Mesothelial cell of epicardium (in vitro differentiated cells): ENCODE results near the gene UCHL5. TPM values are rescaled to one million over a fixed set of nuclear protein-coding genes. Genes with fewer than 3 reads are reported as not detected.

ENCODE experiments used
- DNase-seq, 2 experiments: peaks; one replicate each; pipeline ENCODE4 v3.0.0; 2021; ENCODE audit warnings: low spot score in 2 of 2; ENCODE audit not compliant: unreplicated experiment in 2 of 2
- H3K27ac Mint-ChIP-seq: 2 replicates; pipeline ENCODE4 v1.8.0; 2021; ENCODE audit warnings: mixed read lengths
- H3K27me3 Mint-ChIP-seq: 2 replicates; pipeline ENCODE4 v1.8.0; 2021; ENCODE audit warnings: low read depth, mixed read lengths
- H3K36me3 Mint-ChIP-seq: 2 replicates; pipeline ENCODE4 v1.8.0; 2021; ENCODE audit warnings: mixed read lengths
- H3K4me1 Mint-ChIP-seq: 2 replicates; pipeline ENCODE4 v1.8.0; 2021; ENCODE audit warnings: mixed read lengths
- H3K4me3 Mint-ChIP-seq: 2 replicates; pipeline ENCODE4 v1.8.0; 2021; ENCODE audit warnings: mild to moderate bottlenecking, moderate library complexity, mixed read lengths
- H3K9me3 Mint-ChIP-seq: 2 replicates; pipeline ENCODE4 v1.8.0; 2021; ENCODE audit warnings: mixed read lengths
- total RNA-seq: library from RNA; stranded (reverse); gene quantifications from 3 replicates; pipeline ENCODE4 v1.2.1, GENCODE V29; 2021
- TF ChIP-seq, protein P1 (sequence below): fragments of 200-600 bp; sonication (generic); IDR thresholded peaks from one replicate; pipeline ENCODE4 v1.5.0; 2021; ENCODE audit warnings: antibody characterized with exemption; ENCODE audit not compliant: unreplicated experiment

UCHL5 gene
- total RNA-seq, 1 donor from 2014 or later = 29.7 TPM

DNA sequence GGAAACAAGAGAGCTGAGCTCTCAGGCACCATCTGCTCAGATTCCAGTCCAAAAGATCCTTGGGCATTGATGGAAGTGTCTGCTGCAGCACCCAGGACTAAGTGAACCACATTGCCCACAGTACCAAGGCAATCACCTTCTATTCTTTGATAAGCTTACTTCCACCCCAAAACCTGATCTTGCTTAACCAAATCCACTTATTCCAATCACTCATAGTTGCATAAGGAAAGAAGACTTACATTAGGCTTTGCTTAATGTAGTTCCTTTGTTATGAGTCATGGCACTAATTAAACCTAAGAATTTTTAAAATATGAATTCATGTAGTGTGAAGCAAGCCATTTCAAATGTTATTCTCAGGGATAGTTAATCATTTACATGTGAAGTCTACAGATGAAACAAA, 84.5 kb downstream of the UCHL5 start:
- no peak for DNase-seq
- peaks cover 2% of the 10 kb centered on the region for H3K36me3 Mint-ChIP-seq
- H3K27ac Mint-ChIP-seq = no peak overlapping the region
- H3K4me1 Mint-ChIP-seq = no peaks in the 10 kb centered on the region
- H3K4me3 Mint-ChIP-seq = no peak overlapping the region
- H3K9me3 Mint-ChIP-seq = no peaks in the 10 kb centered on the region
- TF ChIP-seq, protein P1, sequence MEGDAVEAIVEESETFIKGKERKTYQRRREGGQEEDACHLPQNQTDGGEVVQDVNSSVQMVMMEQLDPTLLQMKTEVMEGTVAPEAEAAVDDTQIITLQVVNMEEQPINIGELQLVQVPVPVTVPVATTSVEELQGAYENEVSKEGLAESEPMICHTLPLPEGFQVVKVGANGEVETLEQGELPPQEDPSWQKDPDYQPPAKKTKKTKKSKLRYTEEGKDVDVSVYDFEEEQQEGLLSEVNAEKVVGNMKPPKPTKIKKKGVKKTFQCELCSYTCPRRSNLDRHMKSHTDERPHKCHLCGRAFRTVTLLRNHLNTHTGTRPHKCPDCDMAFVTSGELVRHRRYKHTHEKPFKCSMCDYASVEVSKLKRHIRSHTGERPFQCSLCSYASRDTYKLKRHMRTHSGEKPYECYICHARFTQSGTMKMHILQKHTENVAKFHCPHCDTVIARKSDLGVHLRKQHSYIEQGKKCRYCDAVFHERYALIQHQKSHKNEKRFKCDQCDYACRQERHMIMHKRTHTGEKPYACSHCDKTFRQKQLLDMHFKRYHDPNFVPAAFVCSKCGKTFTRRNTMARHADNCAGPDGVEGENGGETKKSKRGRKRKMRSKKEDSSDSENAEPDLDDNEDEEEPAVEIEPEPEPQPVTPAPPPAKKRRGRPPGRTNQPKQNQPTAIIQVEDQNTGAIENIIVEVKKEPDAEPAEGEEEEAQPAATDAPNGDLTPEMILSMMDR = no peak
- no peaks in the 10 kb centered on the region for H3K27me3 Mint-ChIP-seq

DNA sequence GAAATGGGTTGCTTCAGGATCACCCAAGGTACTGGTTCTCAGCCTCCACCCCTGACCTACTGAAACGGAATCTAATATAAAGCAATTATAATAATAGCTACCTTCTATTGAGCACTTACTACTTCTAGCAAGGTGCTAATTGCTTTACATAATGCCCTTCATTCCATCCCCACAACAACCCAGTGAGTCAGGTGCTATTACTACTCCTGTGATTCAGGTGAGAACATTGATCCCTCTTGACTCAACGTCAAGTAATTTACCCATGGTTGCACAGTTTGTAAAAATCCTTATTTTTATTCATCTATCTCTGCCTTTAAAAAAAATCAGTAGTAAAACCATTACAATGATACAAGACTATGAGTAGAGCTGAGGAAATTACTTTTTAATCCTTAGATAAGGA, 85.2 kb downstream of the UCHL5 start:
- DNase-seq = no peak
- Mint-ChIP-seq H3K4me3 (no peak overlapping the region), H3K9me3 (no peaks in the 10 kb centered on the region), H3K36me3 (no peaks in the 10 kb centered on the region), H3K27me3 (no peaks in the 10 kb centered on the region), H3K27ac (no peak overlapping the region), H3K4me1 (no peaks in the 10 kb centered on the region)
- TF ChIP-seq, protein P1 = no peak

GRCh38 chr1:192973202-192973601, 86.0 kb downstream of the UCHL5 start:
- Mint-ChIP-seq H3K4me3 (no peak overlapping the region), H3K27ac (no peak overlapping the region), H3K9me3 (no peaks in the 10 kb centered on the region), H3K36me3 (no peaks in the 10 kb centered on the region), H3K27me3 (no peaks in the 10 kb centered on the region), H3K4me1 (no peaks in the 10 kb centered on the region)
- DNase-seq = no peak
- TF ChIP-seq, protein P1 = no peak

DNA sequence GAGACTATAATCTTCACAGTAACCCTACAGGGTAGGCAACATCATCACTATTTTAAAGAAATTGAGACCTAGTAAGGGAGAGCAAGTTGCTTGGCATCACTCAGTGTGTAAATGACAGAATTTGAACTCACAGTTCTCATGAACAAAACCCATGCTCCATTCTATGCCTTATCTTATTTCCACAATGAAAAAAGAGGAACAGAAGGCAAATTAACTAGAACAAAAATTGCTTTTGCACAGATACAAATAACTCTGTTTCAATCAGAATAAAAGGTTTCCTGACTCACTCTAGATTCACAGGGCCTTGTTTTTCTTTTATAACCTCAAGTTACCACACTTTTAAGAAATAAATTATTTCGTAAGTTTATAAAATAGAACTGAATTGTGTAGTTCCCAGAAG, 90.1 kb downstream of the UCHL5 start:
- H3K4me3 Mint-ChIP-seq = no peak overlapping the region
- no peak overlapping the region for H3K27ac Mint-ChIP-seq
- H3K4me1 Mint-ChIP-seq = no peaks in the 10 kb centered on the region
- no peaks in the 10 kb centered on the region for H3K27me3 Mint-ChIP-seq
- H3K9me3 Mint-ChIP-seq = peaks cover 17% of the 10 kb centered on the region
- TF ChIP-seq, protein P1 = no peak
- no peak for DNase-seq
- peaks cover 2% of the 10 kb centered on the region for H3K36me3 Mint-ChIP-seq

- Mint-ChIP-seq H3K27me3 (no peaks in the 10 kb centered on the region), H3K36me3 (peaks cover 2% of the 10 kb centered on the region), H3K4me1 (no peaks in the 10 kb centered on the region), H3K27ac (no peak overlapping the region), H3K9me3 (peaks cover 17% of the 10 kb centered on the region), H3K4me3 (no peak overlapping the region)
- TF ChIP-seq, protein P1 = no peak
- no peak for DNase-seq
Measured at GRCh38 chr1:192968323-192968722, 90.8 kb downstream of the UCHL5 start.

- Mint-ChIP-seq H3K27me3 (no peaks in the 10 kb centered on the region), H3K9me3 (peaks cover 17% of the 10 kb centered on the region), H3K36me3 (peaks cover 2% of the 10 kb centered on the region), H3K27ac (no peak overlapping the region), H3K4me1 (no peaks in the 10 kb centered on the region), H3K4me3 (no peak overlapping the region)
- TF ChIP-seq, protein P1 = no peak
- DNase-seq = no peak
Measured at GRCh38 chr1:192967901-192968300, 91.3 kb downstream of the UCHL5 start.
